ENCODE data around the gene KCTD1. TPM values are rescaled to one million over a fixed set of nuclear protein-coding genes. Genes with fewer than 3 reads are reported as not detected.

Gene KCTD1
- total RNA-seq, 1 donor from 2014 or later: 29.5 TPM

DNA sequence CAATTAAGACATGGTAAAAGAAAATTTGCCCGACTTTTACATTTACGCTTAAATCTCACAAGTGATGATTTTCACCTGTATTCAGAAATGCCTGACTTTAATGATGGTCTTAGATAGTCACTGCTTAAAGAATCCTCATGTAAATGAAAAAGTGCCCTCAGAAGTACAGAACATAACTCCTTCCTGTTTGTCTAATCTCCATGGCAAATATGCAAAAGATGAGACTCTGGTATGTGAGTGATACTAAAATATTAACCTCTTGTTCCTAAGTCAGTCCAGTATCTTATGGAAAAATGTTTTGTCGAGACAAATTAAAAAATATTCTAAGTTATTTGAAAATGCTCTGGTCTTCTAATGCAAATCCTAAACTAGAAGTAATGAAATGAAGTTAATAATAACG is 29.2 kb downstream of the KCTD1 start:
- no peak for DNase-seq (ENCODE audit: low spot score, unreplicated experiment)
- Mint-ChIP-seq H3K36me3 (ENCODE audit: insufficient read depth) (no peaks in the 10 kb centered on the region), H3K9me3 (ENCODE audit: low read depth) (no peaks in the 10 kb centered on the region), H3K27me3 (no peaks in the 10 kb centered on the region), H3K4me1 (ENCODE audit: low read depth) (peaks cover 10% of the 10 kb centered on the region), H3K4me3 (ENCODE audit: low read depth) (no peak overlapping the region), H3K27ac (no peak overlapping the region)
- TF ChIP-seq, protein P1, sequence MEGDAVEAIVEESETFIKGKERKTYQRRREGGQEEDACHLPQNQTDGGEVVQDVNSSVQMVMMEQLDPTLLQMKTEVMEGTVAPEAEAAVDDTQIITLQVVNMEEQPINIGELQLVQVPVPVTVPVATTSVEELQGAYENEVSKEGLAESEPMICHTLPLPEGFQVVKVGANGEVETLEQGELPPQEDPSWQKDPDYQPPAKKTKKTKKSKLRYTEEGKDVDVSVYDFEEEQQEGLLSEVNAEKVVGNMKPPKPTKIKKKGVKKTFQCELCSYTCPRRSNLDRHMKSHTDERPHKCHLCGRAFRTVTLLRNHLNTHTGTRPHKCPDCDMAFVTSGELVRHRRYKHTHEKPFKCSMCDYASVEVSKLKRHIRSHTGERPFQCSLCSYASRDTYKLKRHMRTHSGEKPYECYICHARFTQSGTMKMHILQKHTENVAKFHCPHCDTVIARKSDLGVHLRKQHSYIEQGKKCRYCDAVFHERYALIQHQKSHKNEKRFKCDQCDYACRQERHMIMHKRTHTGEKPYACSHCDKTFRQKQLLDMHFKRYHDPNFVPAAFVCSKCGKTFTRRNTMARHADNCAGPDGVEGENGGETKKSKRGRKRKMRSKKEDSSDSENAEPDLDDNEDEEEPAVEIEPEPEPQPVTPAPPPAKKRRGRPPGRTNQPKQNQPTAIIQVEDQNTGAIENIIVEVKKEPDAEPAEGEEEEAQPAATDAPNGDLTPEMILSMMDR (IDR thresholded peaks at IDR 0.05; ENCODE audit: unreplicated experiment): no peak

DNA sequence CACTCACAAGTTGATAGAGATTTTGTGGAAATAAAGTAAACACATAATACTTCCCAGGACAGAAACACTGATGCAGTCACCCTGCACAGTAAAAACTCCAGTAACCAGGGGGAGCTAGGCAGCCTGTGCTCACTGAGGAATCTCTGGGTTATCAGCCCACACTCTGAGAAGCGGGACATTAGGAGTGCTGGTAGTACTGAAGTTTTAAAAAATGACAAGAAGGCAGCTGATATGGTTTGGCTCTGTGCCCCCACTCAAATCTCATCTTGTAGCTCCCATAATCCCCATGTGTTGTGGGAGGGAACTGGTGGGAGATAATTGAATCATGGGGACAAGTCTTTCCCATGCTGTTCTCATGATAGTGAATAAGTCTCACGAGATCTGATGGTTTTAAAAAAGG is 31.4 kb downstream of the KCTD1 start:
- Mint-ChIP-seq H3K27me3 (no peaks in the 10 kb centered on the region), H3K4me1 (ENCODE audit: low read depth) (peaks cover 16% of the 10 kb centered on the region), H3K4me3 (ENCODE audit: low read depth) (no peak overlapping the region), H3K36me3 (ENCODE audit: insufficient read depth) (no peaks in the 10 kb centered on the region), H3K9me3 (ENCODE audit: low read depth) (no peaks in the 10 kb centered on the region), H3K27ac (no peak overlapping the region)
- DNase-seq (ENCODE audit: low spot score, unreplicated experiment): no peak
- TF ChIP-seq, protein P1 (IDR thresholded peaks at IDR 0.05; ENCODE audit: unreplicated experiment): no peak

DNA sequence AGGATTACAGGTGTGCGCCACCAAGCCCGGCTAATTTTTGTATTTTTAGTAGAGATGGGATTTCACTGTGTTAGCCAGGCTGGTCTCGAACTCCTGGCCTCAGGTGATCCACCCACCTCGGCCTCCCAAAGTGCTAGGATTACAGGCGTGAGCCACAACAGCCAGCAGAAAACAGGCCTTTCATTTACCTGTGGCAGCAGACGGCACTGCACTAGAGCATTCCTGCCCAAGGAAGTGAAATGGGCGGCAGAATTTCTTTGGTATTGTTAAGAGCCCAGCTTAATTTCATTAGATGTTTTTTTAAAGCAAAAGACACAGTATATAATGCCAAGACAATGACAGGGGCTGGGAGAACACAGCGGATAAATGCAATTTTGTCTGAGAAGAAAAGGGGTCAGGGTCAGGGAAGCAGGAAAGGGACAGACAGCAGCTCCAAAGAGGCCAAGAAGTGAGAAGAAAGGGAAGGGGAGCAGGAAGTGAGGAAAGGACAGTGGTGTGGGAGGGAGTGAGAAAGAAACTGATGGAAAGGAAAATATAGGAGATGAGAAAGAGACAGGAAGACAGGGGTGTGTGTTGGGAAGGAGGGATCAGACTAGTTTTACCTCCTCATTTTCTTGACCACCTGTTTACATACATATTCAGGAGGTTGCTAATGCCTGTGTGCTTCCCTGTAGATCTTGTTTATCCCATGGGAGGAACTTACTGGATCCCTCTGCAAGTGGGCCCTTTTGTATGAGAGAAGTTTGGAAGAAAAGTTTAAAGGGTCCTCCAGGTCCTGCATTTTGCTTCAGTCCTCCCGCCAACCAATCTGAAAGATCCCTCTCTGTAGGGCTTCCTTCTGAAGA is 32.5 kb downstream of the KCTD1 start:
- no peak overlapping the region for H3K27ac Mint-ChIP-seq
- no peaks in the 10 kb centered on the region for H3K9me3 Mint-ChIP-seq (ENCODE audit: low read depth)
- DNase-seq (ENCODE audit: low spot score, unreplicated experiment): no peak
- TF ChIP-seq, protein P1 (IDR thresholded peaks at IDR 0.05; ENCODE audit: unreplicated experiment): no peak
- H3K36me3 Mint-ChIP-seq (ENCODE audit: insufficient read depth): no peaks in the 10 kb centered on the region
- H3K27me3 Mint-ChIP-seq: no peaks in the 10 kb centered on the region
- peaks cover 25% of the 10 kb centered on the region for H3K4me1 Mint-ChIP-seq (ENCODE audit: low read depth)
- H3K4me3 Mint-ChIP-seq (ENCODE audit: low read depth): no peak overlapping the region

DNA sequence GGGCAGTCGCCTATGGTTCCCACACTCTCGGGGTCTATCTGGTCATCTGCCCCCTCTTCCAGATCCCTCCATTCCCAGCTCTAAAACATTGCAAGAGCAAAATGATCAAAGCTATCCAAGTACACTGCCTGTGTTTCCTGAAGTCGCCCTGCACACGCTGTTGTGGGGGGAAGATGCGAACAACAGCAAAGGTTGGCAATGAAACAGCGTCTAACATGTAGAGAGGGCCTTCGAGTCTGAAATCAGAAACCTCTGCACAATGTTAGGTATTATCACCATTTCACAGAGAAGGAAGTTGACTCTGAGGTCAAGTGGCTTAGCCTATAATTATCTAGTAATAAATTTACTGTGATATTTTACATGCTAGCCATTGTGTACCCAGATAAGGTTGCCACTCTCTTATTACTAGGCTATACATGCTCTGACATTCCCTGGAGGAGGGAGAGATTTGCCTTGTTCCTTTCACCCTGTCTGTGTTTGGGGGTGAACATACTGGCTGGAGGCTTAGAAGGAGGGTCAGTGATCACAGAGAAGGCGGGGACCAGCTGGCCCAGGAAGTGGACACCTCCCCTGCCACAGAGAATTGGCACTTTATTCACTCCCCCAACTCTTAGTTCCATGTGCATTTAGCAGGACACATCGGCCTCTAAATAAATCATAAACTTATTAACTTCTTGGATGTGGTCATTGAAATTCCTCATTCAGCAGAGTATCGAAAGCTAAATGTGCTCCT is 36.8 kb downstream of the KCTD1 start:
- H3K9me3 Mint-ChIP-seq (ENCODE audit: low read depth): no peaks in the 10 kb centered on the region
- peak overlapping the region; percentile 53 for H3K27ac Mint-ChIP-seq
- H3K27me3 Mint-ChIP-seq: no peaks in the 10 kb centered on the region
- H3K4me3 Mint-ChIP-seq (ENCODE audit: low read depth): no peak overlapping the region
- no peaks in the 10 kb centered on the region for H3K36me3 Mint-ChIP-seq (ENCODE audit: insufficient read depth)
- TF ChIP-seq, protein P1 (IDR thresholded peaks at IDR 0.05; ENCODE audit: unreplicated experiment): no peak
- DNase-seq (ENCODE audit: low spot score, unreplicated experiment): no peak
- H3K4me1 Mint-ChIP-seq (ENCODE audit: low read depth): peaks cover 26% of the 10 kb centered on the region

DNA sequence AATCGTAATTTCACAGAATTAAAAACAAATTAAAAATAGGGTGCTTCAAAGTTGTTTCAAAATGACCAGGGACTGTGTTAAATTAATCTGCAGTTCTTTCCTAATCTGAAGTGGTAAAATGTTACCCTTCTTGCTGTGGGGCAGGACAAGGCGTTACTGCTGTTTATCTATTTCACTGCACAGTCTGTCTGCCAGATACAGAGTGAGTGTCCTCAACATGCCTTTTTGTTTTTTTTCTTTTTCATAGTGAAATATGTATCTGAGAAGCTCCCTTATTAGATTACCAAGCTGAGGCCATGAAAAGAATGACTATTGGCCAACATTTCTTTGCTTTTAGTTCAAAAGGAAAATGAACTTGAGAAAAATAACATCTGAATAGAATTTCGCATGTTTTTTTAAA is 38.0 kb downstream of the KCTD1 start:
- Mint-ChIP-seq H3K4me3 (ENCODE audit: low read depth) (no peak overlapping the region), H3K27me3 (no peaks in the 10 kb centered on the region), H3K9me3 (ENCODE audit: low read depth) (no peaks in the 10 kb centered on the region), H3K4me1 (ENCODE audit: low read depth) (peaks cover 29% of the 10 kb centered on the region), H3K36me3 (ENCODE audit: insufficient read depth) (no peaks in the 10 kb centered on the region), H3K27ac (no peak overlapping the region)
- TF ChIP-seq, protein P1 (IDR thresholded peaks at IDR 0.05; ENCODE audit: unreplicated experiment): no peak
- no peak for DNase-seq (ENCODE audit: low spot score, unreplicated experiment)

Data from progenitor cell of endocrine pancreas (in vitro differentiated cells).